ENCODE results near the gene OR1K1.

- TF ChIP-seq, protein P1, sequence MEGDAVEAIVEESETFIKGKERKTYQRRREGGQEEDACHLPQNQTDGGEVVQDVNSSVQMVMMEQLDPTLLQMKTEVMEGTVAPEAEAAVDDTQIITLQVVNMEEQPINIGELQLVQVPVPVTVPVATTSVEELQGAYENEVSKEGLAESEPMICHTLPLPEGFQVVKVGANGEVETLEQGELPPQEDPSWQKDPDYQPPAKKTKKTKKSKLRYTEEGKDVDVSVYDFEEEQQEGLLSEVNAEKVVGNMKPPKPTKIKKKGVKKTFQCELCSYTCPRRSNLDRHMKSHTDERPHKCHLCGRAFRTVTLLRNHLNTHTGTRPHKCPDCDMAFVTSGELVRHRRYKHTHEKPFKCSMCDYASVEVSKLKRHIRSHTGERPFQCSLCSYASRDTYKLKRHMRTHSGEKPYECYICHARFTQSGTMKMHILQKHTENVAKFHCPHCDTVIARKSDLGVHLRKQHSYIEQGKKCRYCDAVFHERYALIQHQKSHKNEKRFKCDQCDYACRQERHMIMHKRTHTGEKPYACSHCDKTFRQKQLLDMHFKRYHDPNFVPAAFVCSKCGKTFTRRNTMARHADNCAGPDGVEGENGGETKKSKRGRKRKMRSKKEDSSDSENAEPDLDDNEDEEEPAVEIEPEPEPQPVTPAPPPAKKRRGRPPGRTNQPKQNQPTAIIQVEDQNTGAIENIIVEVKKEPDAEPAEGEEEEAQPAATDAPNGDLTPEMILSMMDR (conservative IDR thresholded peaks at IDR 0.05): no peak
- TF ChIP-seq EZH2 (IDR thresholded peaks at IDR 0.05; ENCODE audit: low read depth): no peak
Observed at GRCh38 chr9:122844137-122844536, 44.2 kb downstream of the OR1K1 start.

All from PC-9 (cell line).